GM23338 (cell line): ENCODE results near the gene KAZN. TPM values are rescaled to one million over a fixed set of nuclear protein-coding genes. Genes with fewer than 3 reads are reported as not detected.

Source experiments
- ATAC-seq: fragments of 200-7000 bp; cut with Tn5 transposase; 3 replicates; pipeline ENCODE4 v1.9.1; 2020
- DNase-seq: peaks from one replicate; pipeline ENCODE4 v3.0.0-alpha.2; 2015; ENCODE audit warnings: low spot score
- H2AFZ ChIP-seq: fragments of 200-600 bp; sonication (generic); 2 replicates; pipeline ENCODE4 v1.8.0; 2016; ENCODE audit warnings: antibody characterized with exemption, mild to moderate bottlenecking, moderate library complexity
- H3F3A ChIP-seq: fragments of 200-600 bp; sonication (generic); replicated peaks from 2 replicates; pipeline ENCODE4 v1.8.0; 2017; ENCODE audit warnings: antibody characterized with exemption, mixed run types, low read depth
- H3K27ac ChIP-seq: fragments of 200-600 bp; sonication (generic); 2 replicates; pipeline ENCODE4 v1.6.1; 2016; ENCODE audit warnings: low read depth
- H3K27me3 ChIP-seq: fragments of 200-600 bp; sonication (generic); 2 replicates; pipeline ENCODE4 v1.8.0; 2016; ENCODE audit warnings: mild to moderate bottlenecking, mixed run types, moderate library complexity; ENCODE audit not compliant: insufficient read depth
- H3K36me3 ChIP-seq: fragments of 200-600 bp; sonication (generic); 2 replicates; pipeline ENCODE4 v1.8.0; 2016; ENCODE audit warnings: mild to moderate bottlenecking; ENCODE audit not compliant: insufficient read depth
- H3K4me1 ChIP-seq: fragments of 200-600 bp; sonication (generic); 2 replicates; pipeline ENCODE4 v1.8.0; 2016; ENCODE audit warnings: mild to moderate bottlenecking, moderate library complexity; ENCODE audit not compliant: insufficient read depth
- H3K4me2 ChIP-seq: fragments of 200-600 bp; sonication (generic); 2 replicates; pipeline ENCODE4 v1.7.1; 2017; ENCODE audit warnings: mixed run types
- H3K4me3 ChIP-seq: fragments of 200-600 bp; sonication (generic); 2 replicates; pipeline ENCODE4 v1.6.1; 2016; ENCODE audit warnings: mixed run types
- H3K79me2 ChIP-seq: fragments of 200-600 bp; sonication (generic); replicated peaks from 2 replicates; pipeline ENCODE4 v1.8.0; 2017; ENCODE audit warnings: mild to moderate bottlenecking; ENCODE audit not compliant: insufficient read depth
- H3K9me2 ChIP-seq: fragments of 200-600 bp; sonication (generic); 2 replicates; pipeline ENCODE4 v1.8.0; 2017; ENCODE audit not compliant: insufficient read depth
- H4K20me1 ChIP-seq: fragments of 200-600 bp; sonication (generic); replicated peaks from 2 replicates; pipeline ENCODE4 v1.8.0; 2017; ENCODE audit warnings: mild to moderate bottlenecking; ENCODE audit not compliant: insufficient read depth
- H3K27ac Mint-ChIP-seq: 2 replicates; pipeline ENCODE4 v1.8.0; 2020; ENCODE audit warnings: inconsistent platforms, mild to moderate bottlenecking, moderate library complexity, mixed read lengths
- H3K27me3 Mint-ChIP-seq: 3 replicates; pipeline ENCODE4 v1.8.0; 2022; ENCODE audit warnings: low read depth, mild to moderate bottlenecking, moderate library complexity, mixed read lengths, inconsistent platforms; ENCODE audit not compliant: insufficient read depth, poor library complexity
- H3K36me3 Mint-ChIP-seq: 3 replicates; pipeline ENCODE4 v1.8.0; 2021; ENCODE audit warnings: low read depth, mild to moderate bottlenecking, inconsistent platforms, moderate library complexity, mixed read lengths
- H3K4me1 Mint-ChIP-seq: 3 replicates; pipeline ENCODE4 v1.8.0; 2020; ENCODE audit warnings: mild to moderate bottlenecking, inconsistent platforms, mixed read lengths
- H3K4me3 Mint-ChIP-seq: 3 replicates; pipeline ENCODE4 v1.8.0; 2021; ENCODE audit warnings: moderate library complexity, mild to moderate bottlenecking, inconsistent platforms, mixed read lengths
- H3K9me3 Mint-ChIP-seq: 3 replicates; pipeline ENCODE4 v1.8.0; 2020; ENCODE audit warnings: moderate library complexity, mild to moderate bottlenecking, inconsistent platforms, mixed read lengths
- CTCF ChIP-seq, 2 experiments: fragments of 200-600 bp in 1 of 2; sonication (generic) in 1 of 2; conservative IDR thresholded peaks; 2 replicates each; pipeline versions ENCODE4 v1.5.1 to v1.6.1; 2016 to 2017; ENCODE audit warnings: antibody characterized with exemption in 2 of 2, low read depth in 2 of 2, mild to moderate bottlenecking in 2 of 2, moderate library complexity in 1 of 2
- ETS1 ChIP-seq: IDR thresholded peaks from 2 replicates; pipeline ENCODE4 v1.6.1; 2016; ENCODE audit warnings: antibody characterized with exemption
- EZH2 ChIP-seq: fragments of 200-600 bp; sonication (generic); IDR thresholded peaks from one replicate; pipeline ENCODE4 v1.8.0; 2017; ENCODE audit warnings: antibody characterized with exemption, mild to moderate bottlenecking, low read depth; ENCODE audit not compliant: unreplicated experiment
- JUNB ChIP-seq: IDR thresholded peaks from one replicate; pipeline ENCODE4 v1.6.1; 2016; ENCODE audit warnings: antibody characterized with exemption; ENCODE audit not compliant: unreplicated experiment
- NANOG ChIP-seq: IDR thresholded peaks from 2 replicates; pipeline ENCODE4 v1.6.1; 2016; ENCODE audit warnings: antibody characterized with exemption, borderline replicate concordance
- POLR2AphosphoS5 ChIP-seq: IDR thresholded peaks from 2 replicates; pipeline ENCODE4 v1.6.1; 2016; ENCODE audit warnings: antibody characterized with exemption, low read depth
- REST ChIP-seq: IDR thresholded peaks from one replicate; pipeline ENCODE4 v1.6.1; 2018; ENCODE audit warnings: antibody characterized with exemption; ENCODE audit not compliant: unreplicated experiment
- polyA plus RNA-seq: library from polyadenylated mRNA; unstranded; fragments of >200 nt; fragmentation: Nextera tagmentation; extraction: Ambion mirVana; gene quantifications from 2 replicates; pipeline ENCODE4 v1.2.1, GENCODE V29; 2016
- total RNA-seq: library from RNA; depleted of rRNA; stranded (reverse); fragments of >200 nt; shearing (Covaris generic); gene quantifications from 2 replicates; pipeline ENCODE4 v1.2.3, GENCODE V29; 2014

Gene KAZN
- total and polyA plus RNA-seq, 2 experiments from 2014 or later = 9.9 to 15.0 TPM

GRCh38 chr1:14897997-14898645, 299.6 kb downstream of the KAZN start (continued):
- TF ChIP-seq REST (no peak), EZH2 (no peak), ETS1 (no peak), POLR2AphosphoS5 (no peak)

- no peaks in the 10 kb centered on the region for H3K36me3 Mint-ChIP-seq
- Histone ChIP-seq H3F3A (no peaks in the 10 kb centered on the region), H3K4me3 (no peak overlapping the region), H4K20me1 (no peaks in the 10 kb centered on the region; the same call in 1 of the 2 replicates), H3K4me1 (peaks cover 8% of the 10 kb centered on the region; the same call in 1 of the 2 replicates), H3K27ac (no peak overlapping the region), H2AFZ (no peak overlapping the region), H3K79me2 (no peaks in the 10 kb centered on the region), H3K27me3 (no peaks in the 10 kb centered on the region), H3K9me2 (no peaks in the 10 kb centered on the region), H3K4me2 (no peak overlapping the region), H3K36me3 (no peaks in the 10 kb centered on the region)
- peaks cover 11% of the 10 kb centered on the region for H3K27me3 Mint-ChIP-seq
- H3K9me3 Mint-ChIP-seq = no peaks in the 10 kb centered on the region
- H3K4me3 Mint-ChIP-seq = no peak overlapping the region
- DNase-seq (no peak), ATAC-seq (no peak)
- H3K4me1 Mint-ChIP-seq = peaks cover 16% of the 10 kb centered on the region
- no peak overlapping the region for H3K27ac Mint-ChIP-seq
- TF ChIP-seq CTCF (conservative IDR thresholded peaks at IDR 0.05; ENCODE audit: low read depth in 2 of 2) = no peak
- TF ChIP-seq REST = no peak
- no peak for TF ChIP-seq JUNB
- TF ChIP-seq NANOG = no peak
- no peak for TF ChIP-seq POLR2AphosphoS5
Measured at GRCh38 chr1:14899686-14900085, 301.2 kb downstream of the KAZN start.
